SK-N-MC (cell line): Measurements from ENCODE around the gene ADGRG2.

ENCODE experiments used
- DNase-seq: peaks from one replicate; pipeline ENCODE4 v3.0.0-alpha.2; 2011; ENCODE audit warnings: low read depth, low spot score
- H3K27ac ChIP-seq: fragments of 200-600 bp; sonication (generic); 2 replicates; pipeline ENCODE4 v1.5.1; 2016; ENCODE audit warnings: mixed run types
- H3K36me3 ChIP-seq: fragments of 200-600 bp; sonication (generic); 2 replicates; pipeline ENCODE4 v1.6.1; 2017; ENCODE audit warnings: antibody characterized with exemption, low read length, mixed read lengths; ENCODE audit not compliant: insufficient read depth
- H3K4me3 ChIP-seq: fragments of 200-600 bp; sonication (generic); 2 replicates; pipeline ENCODE4 v1.5.1; 2016
- H3K9ac ChIP-seq: fragments of 200-600 bp; sonication (generic); 2 replicates; pipeline ENCODE4 v1.8.0; 2017; ENCODE audit warnings: mixed run types, mixed read lengths; ENCODE audit not compliant: insufficient read length
- H3K9me3 ChIP-seq: fragments of 200-600 bp; sonication (generic); 2 replicates; pipeline ENCODE4 v1.6.1; 2017; ENCODE audit warnings: low read depth, mild to moderate bottlenecking, antibody characterized with exemption, low read length, moderate library complexity, mixed read lengths
- EZH2 ChIP-seq: fragments of 200-600 bp; sonication (generic); IDR thresholded peaks from one replicate; pipeline ENCODE4 v1.6.1; 2017; ENCODE audit warnings: antibody characterized with exemption
- FOXP2 ChIP-seq: optimal IDR thresholded peaks from 2 replicates; pipeline ENCODE3; 2011; ENCODE audit warnings: mild to moderate bottlenecking, moderate library complexity; ENCODE audit not compliant: insufficient read depth; ENCODE audit errors: extremely low read length, control extremely low read depth
- POLR2AphosphoS5 ChIP-seq: IDR thresholded peaks from 2 replicates; pipeline ENCODE4 v1.6.1; 2012; ENCODE audit warnings: mild to moderate bottlenecking, low read depth, low read length, borderline replicate concordance

Gene ADGRG2

DNA sequence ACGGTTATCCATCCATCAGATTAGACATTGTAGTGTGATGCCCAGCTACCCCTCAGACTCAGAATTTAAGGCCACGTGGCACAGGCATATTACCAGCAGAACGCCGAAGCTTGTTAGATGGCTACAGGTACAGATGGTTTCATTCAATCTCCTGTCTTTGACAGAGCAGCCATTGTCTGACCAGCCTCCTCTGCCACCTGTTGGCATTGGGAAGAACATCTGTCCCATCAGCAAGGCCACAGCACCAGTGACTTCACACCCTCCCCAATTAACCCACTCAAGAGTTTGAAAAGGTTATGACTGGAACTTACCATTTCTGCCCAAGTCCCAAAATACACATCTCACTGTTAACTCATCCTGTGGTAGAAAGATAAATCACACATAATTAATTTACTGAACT is 116.4 kb downstream of the ADGRG2 start:
- no peaks in the 10 kb centered on the region for H3K9me3 ChIP-seq
- no peak for DNase-seq
- TF ChIP-seq EZH2 = no peak
- no peak for TF ChIP-seq POLR2AphosphoS5
- TF ChIP-seq FOXP2 = no peak
- H3K36me3 ChIP-seq = no peaks in the 10 kb centered on the region
- no peak overlapping the region for H3K4me3 ChIP-seq
- H3K9ac ChIP-seq = no peak overlapping the region
- H3K27ac ChIP-seq = no peak overlapping the region

DNA sequence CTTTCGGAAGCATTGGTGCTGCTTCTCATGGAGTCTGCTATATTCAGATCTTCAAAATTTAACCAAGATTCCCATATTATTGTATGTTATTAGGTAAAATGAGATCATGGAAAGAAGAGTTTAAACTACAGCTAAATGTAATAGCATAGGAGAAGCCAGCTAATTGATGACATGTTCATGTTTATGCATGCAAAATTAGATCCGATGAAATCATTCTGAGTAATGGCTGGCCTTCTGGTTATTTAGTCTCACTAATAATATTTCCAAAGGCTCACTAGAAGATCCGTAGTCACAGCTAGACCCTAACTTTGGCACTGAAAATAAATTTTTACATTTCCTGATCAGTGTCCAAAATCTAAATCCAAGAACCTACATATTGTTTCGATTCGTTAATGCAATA is 118.5 kb downstream of the ADGRG2 start:
- TF ChIP-seq POLR2AphosphoS5 (no peak), FOXP2 (no peak), EZH2 (no peak)
- no peak for DNase-seq
- no peaks in the 10 kb centered on the region for H3K36me3 ChIP-seq

DNA sequence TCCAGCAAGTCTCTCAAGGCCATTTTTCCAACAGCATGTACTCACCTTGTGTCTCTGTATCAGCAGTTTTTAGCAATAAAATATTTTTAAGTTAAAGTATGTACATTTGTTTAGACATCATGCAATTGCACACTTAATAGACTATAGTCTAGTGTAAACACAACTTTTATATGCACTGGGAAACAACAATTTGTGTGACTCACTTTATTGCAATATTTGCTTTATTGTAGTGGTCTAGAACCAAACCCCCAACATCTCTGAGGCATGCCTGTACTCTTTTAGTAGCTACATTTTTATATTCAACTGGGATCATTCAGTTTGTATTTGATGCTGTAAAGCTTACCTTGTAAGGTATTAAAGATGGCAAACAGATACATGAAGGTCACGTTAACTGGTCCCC is 123.6 kb downstream of the ADGRG2 start:
- DNase-seq = no peak
- TF ChIP-seq FOXP2 = no peak
- no peak for TF ChIP-seq EZH2
- TF ChIP-seq POLR2AphosphoS5 = no peak
- Histone ChIP-seq H3K27ac (peak overlapping the region; percentile 75), H3K9ac (no peak overlapping the region), H3K36me3 (no peaks in the 10 kb centered on the region), H3K4me3 (no peak overlapping the region), H3K9me3 (no peaks in the 10 kb centered on the region)

More for the DNA sequence above, 118.5 kb downstream of the ADGRG2 start:
- Histone ChIP-seq H3K4me3 (no peak overlapping the region), H3K27ac (no peak overlapping the region), H3K9ac (no peak overlapping the region), H3K9me3 (no peaks in the 10 kb centered on the region)

DNA sequence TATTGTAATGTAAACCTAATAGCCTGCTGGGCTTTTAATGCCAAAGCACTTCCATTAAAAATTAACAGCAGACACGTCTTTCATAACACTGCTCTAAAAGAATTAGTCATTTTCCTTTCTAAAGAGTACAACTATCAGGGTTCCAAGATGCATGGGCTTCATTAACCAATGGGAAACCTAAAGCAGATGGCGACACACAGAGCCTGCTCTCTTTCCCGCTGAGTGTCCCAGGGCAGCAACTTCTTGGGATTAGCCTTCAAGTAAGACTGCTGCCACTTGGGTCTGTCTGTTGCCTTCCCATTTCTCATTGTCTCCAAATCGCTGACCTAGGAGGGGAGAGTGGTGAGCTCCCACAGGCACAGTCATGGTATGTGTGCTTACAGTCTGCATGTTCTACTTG is 124.4 kb downstream of the ADGRG2 start:
- TF ChIP-seq EZH2 (no peak), POLR2AphosphoS5 (no peak)
- no peaks in the 10 kb centered on the region for H3K36me3 ChIP-seq
- no peak overlapping the region for H3K9ac ChIP-seq
- no peak overlapping the region for H3K27ac ChIP-seq
- DNase-seq = no peak
- no peak overlapping the region for H3K4me3 ChIP-seq
- H3K9me3 ChIP-seq = no peaks in the 10 kb centered on the region

DNA sequence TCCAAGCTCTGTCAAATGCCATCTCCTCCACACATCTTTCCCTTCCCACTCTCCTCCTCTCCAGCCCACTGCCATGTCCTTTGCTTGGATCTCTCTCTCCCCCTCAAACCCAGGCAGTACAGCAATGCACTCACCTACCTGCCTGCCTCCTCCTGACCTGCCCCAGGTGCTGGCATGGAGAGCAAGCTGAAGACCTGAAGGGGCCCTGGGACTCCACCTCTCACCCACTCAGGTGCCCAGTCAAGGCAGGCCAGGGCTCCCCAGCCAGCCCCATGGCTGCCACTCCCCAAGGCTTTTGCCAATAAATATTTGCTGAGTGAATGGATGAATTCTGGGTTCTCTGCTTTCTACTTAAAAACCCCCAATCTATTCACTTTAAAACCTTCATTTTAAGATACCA is 125.7 kb downstream of the ADGRG2 start:
- no peaks in the 10 kb centered on the region for H3K36me3 ChIP-seq
- TF ChIP-seq EZH2 = no peak
- TF ChIP-seq FOXP2 = no peak
- H3K9ac ChIP-seq = no peak overlapping the region
- no peaks in the 10 kb centered on the region for H3K9me3 ChIP-seq
- H3K4me3 ChIP-seq = no peak overlapping the region
- no peak overlapping the region for H3K27ac ChIP-seq
- no peak for DNase-seq

DNA sequence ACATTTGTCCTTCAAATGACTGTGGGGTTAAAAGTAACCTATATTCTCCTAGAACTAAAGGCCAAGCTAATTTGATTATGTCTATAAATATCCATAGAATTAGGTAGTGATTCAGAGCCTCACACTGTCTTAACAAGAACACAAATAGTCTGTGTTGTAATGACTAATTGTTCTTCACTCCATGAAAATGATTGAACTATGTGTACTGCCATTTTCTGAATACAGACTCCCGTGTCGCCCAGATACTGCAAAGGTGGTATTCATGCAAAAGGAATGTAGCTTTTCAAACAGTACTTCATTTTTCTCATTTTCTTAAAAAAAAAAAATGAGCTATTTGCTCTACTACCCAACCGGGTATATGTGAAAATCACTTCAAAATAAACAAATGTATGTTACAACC is 127.0 kb downstream of the ADGRG2 start:
- Histone ChIP-seq H3K27ac (no peak overlapping the region), H3K9ac (no peak overlapping the region)
- no peak for DNase-seq

DNA sequence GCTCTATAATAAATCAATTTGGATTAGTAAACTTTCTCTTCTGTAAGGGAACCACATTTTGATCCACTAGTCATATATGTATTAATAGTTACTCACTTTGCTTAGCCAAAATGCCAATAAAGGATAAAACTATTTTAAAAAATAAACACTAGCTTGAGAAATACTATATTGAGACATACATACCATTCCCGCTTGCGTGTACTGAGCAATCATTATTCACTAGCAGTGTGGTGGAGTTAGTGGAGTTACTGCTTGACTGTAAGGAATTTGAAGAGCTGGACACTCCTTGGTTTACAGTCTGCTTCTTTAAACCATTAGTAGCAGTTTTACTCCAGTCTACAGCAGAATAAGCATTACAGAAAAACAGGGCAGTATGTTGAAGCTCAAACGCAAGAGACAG is 127.6 kb downstream of the ADGRG2 start:
- no peak overlapping the region for H3K4me3 ChIP-seq
- no peak overlapping the region for H3K27ac ChIP-seq
- DNase-seq = no peak
- TF ChIP-seq EZH2 (no peak), FOXP2 (no peak), POLR2AphosphoS5 (no peak)
- no peak overlapping the region for H3K9ac ChIP-seq
- H3K9me3 ChIP-seq = no peaks in the 10 kb centered on the region
- H3K36me3 ChIP-seq = no peaks in the 10 kb centered on the region

More for the DNA sequence above, 127.0 kb downstream of the ADGRG2 start:
- no peaks in the 10 kb centered on the region for H3K36me3 ChIP-seq
- no peak overlapping the region for H3K4me3 ChIP-seq
- H3K9me3 ChIP-seq = no peaks in the 10 kb centered on the region
- TF ChIP-seq POLR2AphosphoS5 (no peak), EZH2 (no peak), FOXP2 (no peak)

DNA sequence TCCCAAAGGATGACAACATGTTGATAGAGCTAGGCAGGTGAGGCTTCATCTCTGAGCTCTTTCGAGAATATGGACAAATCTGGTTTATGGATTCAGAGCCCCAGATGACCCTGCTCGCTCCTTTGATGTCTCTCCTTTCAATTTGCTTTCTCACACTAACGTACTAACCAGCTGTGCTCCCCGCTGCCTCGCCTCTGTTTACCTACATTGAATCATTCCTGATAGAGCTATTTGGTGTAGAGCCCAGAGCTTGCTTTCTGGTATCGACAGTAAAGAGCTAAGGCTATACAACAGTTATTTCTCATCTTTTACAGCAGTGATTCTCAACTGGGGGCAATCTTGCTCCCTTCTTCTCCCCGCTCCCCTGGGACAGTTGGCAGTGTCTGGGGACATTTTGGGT is 129.4 kb downstream of the ADGRG2 start:
- H3K9ac ChIP-seq = no peak overlapping the region
- TF ChIP-seq POLR2AphosphoS5 = no peak
- no peak for TF ChIP-seq FOXP2
- TF ChIP-seq EZH2 = no peak

DNA sequence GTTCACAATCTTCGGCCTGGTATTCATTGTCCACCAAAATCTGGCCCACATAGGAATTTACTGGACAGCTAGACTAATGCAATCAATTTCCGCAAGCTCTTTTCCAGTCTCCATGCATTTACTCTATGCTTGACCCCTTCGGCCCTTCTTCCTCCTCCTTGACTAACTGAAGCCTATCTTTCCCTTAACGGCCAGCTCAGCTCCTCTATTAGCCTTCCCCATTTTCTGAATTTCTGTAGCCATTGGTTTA is 137.2 kb downstream of the ADGRG2 start:
- no peak for TF ChIP-seq EZH2
- TF ChIP-seq POLR2AphosphoS5 = no peak
- no peak for TF ChIP-seq FOXP2
- Histone ChIP-seq H3K9ac (peak overlapping the region; percentile 89), H3K9me3 (no peaks in the 10 kb centered on the region), H3K27ac (no peak overlapping the region), H3K36me3 (no peaks in the 10 kb centered on the region), H3K4me3 (peak overlapping the region; percentile 84)
- DNase-seq = no peak

More for the DNA sequence above, 129.4 kb downstream of the ADGRG2 start:
- no peak for DNase-seq
- H3K36me3 ChIP-seq = no peaks in the 10 kb centered on the region
- no peak overlapping the region for H3K27ac ChIP-seq
- no peaks in the 10 kb centered on the region for H3K9me3 ChIP-seq
- H3K4me3 ChIP-seq = no peak overlapping the region
